Upper lobe of left lung (tissue), 4 donors: ENCODE results near the gene PPP1R26.

Experiments
- CTCF ChIP-seq, 6 experiments: fragments of 450-650 bp in 4 of 6; fragments of 200-600 bp in 2 of 6; sonication (generic) in 2 of 6; IDR thresholded peaks; one replicate each; pipeline ENCODE4 v1.5.1; 2016 to 2019; ENCODE audit warnings: antibody characterized with exemption in 6 of 6
- POLR2A ChIP-seq, 4 donors: fragments of 450-650 bp; IDR thresholded peaks; one replicate each; pipeline ENCODE4 v1.5.1; 2016 to 2017; ENCODE audit warnings: antibody characterized with exemption in 4 of 4, mild to moderate bottlenecking in 2 of 4
- POLR2AphosphoS5 ChIP-seq, 2 donors: sonication (generic); formaldehyde crosslinking; IDR thresholded peaks; one replicate each; pipeline ENCODE4 v1.5.1; 2017; ENCODE audit warnings: antibody characterized with exemption in 2 of 2

- TF ChIP-seq POLR2AphosphoS5 (IDR thresholded peaks at IDR 0.05) = no peak
- peak in 3 of 6 experiments; percentile 26 to 42 (median 39) for TF ChIP-seq CTCF (IDR thresholded peaks at IDR 0.05)
- no peak for TF ChIP-seq POLR2A (IDR thresholded peaks at IDR 0.05)
Observed at GRCh38 chr9:135474915-135475314, 4.7 kb upstream of the PPP1R26 start.
